H1 (cell line): ENCODE measurements around the gene DLG5. TPM values are rescaled to one million over a fixed set of nuclear protein-coding genes. Genes with fewer than 3 reads are reported as not detected.

Experiments used
- CTCF ChIA-PET: fragments of 300-600 bp; sonication (Branson Sonifier 250); formaldehyde crosslinking; loops from one replicate; lab custom pipeline; 2021; ENCODE audit not compliant: partially characterized antibody; lab: Charles Lee
- POLR2A ChIA-PET: fragments of 300-600 bp; sonication (Branson Sonifier 250); formaldehyde crosslinking; loops from one replicate; lab custom pipeline; 2021; ENCODE audit warnings: inconsistent platforms; ENCODE audit not compliant: partially characterized antibody; lab: Charles Lee
- DNase-seq, 2 experiments: peaks; one replicate each; pipeline versions ENCODE4 v3.0.0 to v3.0.0-alpha.2; 2010 to 2022; ENCODE audit warnings: low spot score in 2 of 2, low read depth in 1 of 2, mixed read lengths in 1 of 2
- FAIRE-seq: peaks from 2 replicates; lab custom pipeline; 2011; peaks lifted over from hg19 to GRCh38; lab: Jason Lieb, UNC
- H2AFZ ChIP-seq: 2 replicates; pipeline ENCODE4 v1.8.1; 2012; ENCODE audit warnings: low read length, inconsistent platforms
- H2AK5ac ChIP-seq: 2 replicates; pipeline ENCODE4 v1.6.1; 2013; ENCODE audit warnings: low read depth, low read length
- H2BK120ac ChIP-seq: replicated peaks from 2 replicates; pipeline ENCODE3; 2013; ENCODE audit warnings: low read depth, low read length, inconsistent platforms
- H2BK12ac ChIP-seq: 2 replicates; pipeline ENCODE4 v1.6.1; 2013; ENCODE audit warnings: low read depth, low read length
- H2BK15ac ChIP-seq: 2 replicates; pipeline ENCODE4 v1.6.1; 2013; ENCODE audit warnings: low read length
- H2BK20ac ChIP-seq: 2 replicates; pipeline ENCODE4 v1.6.1; 2013; ENCODE audit warnings: low read length
- H2BK5ac ChIP-seq: 2 replicates; pipeline ENCODE4 v1.6.1; 2013; ENCODE audit warnings: low read depth, low read length
- H3K14ac ChIP-seq: 2 replicates; pipeline ENCODE4 v1.6.1; 2013; ENCODE audit warnings: inconsistent platforms; ENCODE audit not compliant: insufficient read length
- H3K18ac ChIP-seq: 2 replicates; pipeline ENCODE4 v1.6.1; 2013; ENCODE audit warnings: low read length; ENCODE audit errors: extremely low read depth
- H3K23ac ChIP-seq: 2 replicates; pipeline ENCODE4 v1.6.1; 2013; ENCODE audit warnings: inconsistent platforms; ENCODE audit not compliant: insufficient read length
- H3K23me2 ChIP-seq: 2 replicates; pipeline ENCODE4 v1.6.1; 2013; ENCODE audit warnings: low read depth, low read length
- H3K27ac ChIP-seq: 2 replicates; pipeline ENCODE4 v1.6.1; 2011; ENCODE audit warnings: low read depth, low read length, inconsistent platforms
- H3K27me3 ChIP-seq, 4 experiments: replicated peaks in 1 of 4; 1 replicate in 1 of 4; 2 replicates in 3 of 4; pipeline versions ENCODE4 v1.6.1 to v1.8.1; 2011 to 2013; ENCODE audit warnings: low read length in 3 of 4, mild to moderate bottlenecking in 3 of 4, inconsistent platforms in 2 of 4, mixed read lengths in 2 of 4, moderate library complexity in 1 of 4; ENCODE audit not compliant: control insufficient read depth in 3 of 4, insufficient read depth in 3 of 4; ENCODE audit errors: extremely low read depth in 1 of 4
- H3K36me3 ChIP-seq, 4 experiments: 2 replicates each; pipeline versions ENCODE4 v1.6.1 to v1.8.1; 2011 to 2013; ENCODE audit warnings: mild to moderate bottlenecking in 4 of 4, low read length in 3 of 4, moderate library complexity in 2 of 4, control low read depth in 1 of 4, inconsistent platforms in 1 of 4; ENCODE audit not compliant: insufficient read depth in 4 of 4, control insufficient read depth in 2 of 4
- H3K4ac ChIP-seq: replicated peaks from 2 replicates; pipeline ENCODE3; 2013; ENCODE audit warnings: low read length, low read depth, mixed read lengths, inconsistent platforms; ENCODE audit not compliant: insufficient read length
- H3K4me1 ChIP-seq, 4 experiments: replicated peaks in 1 of 4; 1 replicate in 1 of 4; 2 replicates in 3 of 4; pipeline versions ENCODE4 v1.6.1 to v1.8.1; 2011 to 2013; ENCODE audit warnings: low read length in 3 of 4, inconsistent platforms in 2 of 4, mixed read lengths in 1 of 4; ENCODE audit not compliant: insufficient read depth in 4 of 4, control insufficient read depth in 3 of 4
- H3K4me2 ChIP-seq, 2 experiments: 2 replicates each; pipeline versions ENCODE4 v1.6.1 to v1.8.1; 2011 to 2013; ENCODE audit warnings: low read depth in 2 of 2, low read length in 2 of 2, control low read depth in 1 of 2, inconsistent platforms in 1 of 2, mild to moderate bottlenecking in 1 of 2; ENCODE audit not compliant: insufficient read depth in 1 of 2
- H3K4me3 ChIP-seq, 4 experiments: fragments of 200-600, 300-600 bp in 1 of 4; sonication (generic), shearing (Covaris generic), sonication (Bioruptor Twin) in 1 of 4; 2 replicates each; pipeline versions ENCODE4 v1.5.1 to v1.8.1; 2011 to 2016; ENCODE audit warnings: low read length in 4 of 4, low read depth in 3 of 4, control low read depth in 2 of 4, inconsistent platforms in 2 of 4, mild to moderate bottlenecking in 2 of 4, mixed read lengths in 1 of 4, moderate library complexity in 1 of 4; ENCODE audit not compliant: insufficient read depth in 2 of 4; ENCODE audit errors: extremely low read depth in 1 of 4
- H3K56ac ChIP-seq: replicated peaks from 2 replicates; pipeline ENCODE3; 2013; ENCODE audit warnings: low read depth, mild to moderate bottlenecking, mixed read lengths, low read length, inconsistent platforms; ENCODE audit not compliant: insufficient read length
- H3K79me1 ChIP-seq: 2 replicates; pipeline ENCODE4 v1.6.1; 2013; ENCODE audit warnings: low read depth, low read length, control low read depth
- H3K79me2 ChIP-seq, 2 experiments: 2 replicates each; pipeline versions ENCODE4 v1.6.1 to v1.8.1; 2012 to 2013; ENCODE audit warnings: low read length in 2 of 2, mild to moderate bottlenecking in 2 of 2, inconsistent platforms in 1 of 2; ENCODE audit not compliant: insufficient read depth in 2 of 2, control insufficient read depth in 1 of 2
- H3K9ac ChIP-seq, 4 experiments: replicated peaks in 1 of 4; 1 replicate in 1 of 4; 2 replicates in 3 of 4; pipeline versions ENCODE4 v1.6.1 to v1.8.1; 2011 to 2013; ENCODE audit warnings: low read depth in 3 of 4, low read length in 3 of 4, control low read depth in 2 of 4, mild to moderate bottlenecking in 2 of 4, moderate library complexity in 2 of 4, inconsistent platforms in 1 of 4; ENCODE audit errors: extremely low read depth in 1 of 4
- H3K9me3 ChIP-seq, 2 experiments: 2 replicates each; pipeline versions ENCODE4 v1.6.1 to v1.8.1; 2012 to 2013; ENCODE audit warnings: mild to moderate bottlenecking in 2 of 2, moderate library complexity in 2 of 2, control low read depth in 1 of 2, inconsistent platforms in 1 of 2, low read depth in 1 of 2, low read length in 1 of 2, mixed read lengths in 1 of 2; ENCODE audit not compliant: insufficient read depth in 2 of 2
- H4K20me1 ChIP-seq, 2 experiments: replicated peaks in 1 of 2; 2 replicates each; pipeline versions ENCODE3 to v1.8.1; 2011 to 2013; ENCODE audit warnings: inconsistent platforms in 2 of 2, low read length in 2 of 2, mild to moderate bottlenecking in 1 of 2; ENCODE audit not compliant: insufficient read depth in 2 of 2, control insufficient read depth in 1 of 2
- H4K5ac ChIP-seq: 2 replicates; pipeline ENCODE4 v1.6.1; 2013; ENCODE audit warnings: low read length, low read depth, mixed read lengths, inconsistent platforms; ENCODE audit not compliant: insufficient read length
- H4K8ac ChIP-seq: 2 replicates; pipeline ENCODE4 v1.8.0; 2013; ENCODE audit warnings: mild to moderate bottlenecking, moderate library complexity, low read length, inconsistent platforms; ENCODE audit not compliant: insufficient read depth; ENCODE audit errors: extremely low read depth
- H4K91ac ChIP-seq: replicated peaks from 2 replicates; pipeline ENCODE3; 2013; ENCODE audit warnings: low read length, mixed read lengths, inconsistent platforms; ENCODE audit not compliant: insufficient read length
- BACH1 ChIP-seq: IDR thresholded peaks from 2 replicates; pipeline ENCODE4 v1.6.1; 2012; ENCODE audit warnings: low read length, improper control_type of control experiment
- CEBPB ChIP-seq: IDR thresholded peaks from 2 replicates; pipeline ENCODE4 v1.6.1; 2012; ENCODE audit warnings: low read depth, low read length
- FOSL1 ChIP-seq: IDR thresholded peaks from 2 replicates; pipeline ENCODE4 v1.6.1; 2011; ENCODE audit warnings: mild to moderate bottlenecking, low read depth, low read length, moderate library complexity; ENCODE audit not compliant: insufficient read depth
- HDAC6 ChIP-seq: IDR thresholded peaks from one replicate; pipeline ENCODE4 v1.7.1; 2012; ENCODE audit warnings: low read depth, mild to moderate bottlenecking, inconsistent platforms, low read length, moderate library complexity
- MAFK ChIP-seq: IDR thresholded peaks from 2 replicates; pipeline ENCODE4 v1.6.1; 2012; ENCODE audit warnings: low read depth, mild to moderate bottlenecking, improper control_type of control experiment, low read length
- NRF1 ChIP-seq: IDR thresholded peaks from 2 replicates; pipeline ENCODE4 v1.6.1; 2011; ENCODE audit warnings: mild to moderate bottlenecking, low read depth, low read length, improper control_type of control experiment
- RNF2 ChIP-seq: fragments of 200-900, 300-1000 bp; sonication (generic); IDR thresholded peaks from 2 replicates; pipeline ENCODE4 v1.7.1; 2016; ENCODE audit warnings: borderline replicate concordance, low read depth, mild to moderate bottlenecking, antibody characterized with exemption, low read length; ENCODE audit not compliant: poor library complexity, severe bottlenecking; ENCODE audit errors: missing control alignments
- SAP30 ChIP-seq: fragments of 300-600 bp; sonication (generic); IDR thresholded peaks from 2 replicates; pipeline ENCODE4 v1.7.1; 2012; ENCODE audit warnings: low read length, moderate library complexity, mild to moderate bottlenecking, inconsistent platforms; ENCODE audit not compliant: insufficient read depth, insufficient replicate concordance
- SP2 ChIP-seq: IDR thresholded peaks from 2 replicates; pipeline ENCODE4 v1.6.1; 2012; ENCODE audit warnings: mild to moderate bottlenecking, low read length, inconsistent platforms
- SUZ12 ChIP-seq: fragments of 200-600 bp; sonication (generic); IDR thresholded peaks from 2 replicates; pipeline ENCODE4 v1.6.1; 2012; ENCODE audit warnings: mild to moderate bottlenecking, inconsistent platforms, low read length, moderate library complexity, mixed read lengths
- USF2 ChIP-seq: IDR thresholded peaks from 2 replicates; pipeline ENCODE4 v1.6.1; 2011; ENCODE audit warnings: low read length, improper control_type of control experiment
- WGBS, 2 experiments: shearing (Covaris generic) in 1 of 2; methylation state at CpG; one replicate each; pipeline versions ENCODE4 v1.1.6 to v1.1.7; 2013 to 2015; ENCODE audit warnings: low lambda C conversion rate in 2 of 2, mixed read lengths in 2 of 2, inconsistent platforms in 1 of 2, low coverage in 1 of 2, missing lambda C conversion rate in 1 of 2; ENCODE audit not compliant: insufficient replicate concordance in 2 of 2, insufficient coverage in 1 of 2, insufficient read length in 1 of 2; ENCODE audit errors: extremely low coverage in 1 of 2, missing lambda C conversion rate in 1 of 2; 5-methylcytosine and 5-hydroxymethylcytosine counted together
- polyA plus RNA-seq, 7 experiments: library from polyadenylated mRNA; depleted of rRNA in 3 of 7; stranded (reverse) in 5 of 7; unstranded in 2 of 7; fragments of >200 nt in 5 of 7; fragments of 200-250 nt in 2 of 7; gene quantifications; 1 replicate in 5 of 7; 2 replicates in 1 of 7; 4 replicates in 1 of 7; pipeline versions ENCODE4 v1.2.1 to v1.2.3, GENCODE V29; 2011 to 2013; ENCODE audit warnings: missing spikeins in 2 of 7, mixed read lengths in 2 of 7
- total RNA-seq: library from RNA; stranded (reverse); fragmentation: NEBNext Ultra II Directional; extraction: Animal tissue kit (Norgen Biotek cat#: 25700); gene quantifications from 2 replicates; pipeline ENCODE4 v1.2.1, GENCODE V29; 2021

DLG5 gene
- total and polyA plus RNA-seq, 2 of the 8 experiments (the other 6 are each of a cell fraction or from before 2014, with no cell fraction given): 15.6 to 71.4 TPM

GRCh38 chr10:77819210-77820112 is 107.1 kb downstream of the DLG5 start:
- Histone ChIP-seq H4K91ac (no peak overlapping the region), H3K79me2 (no peaks in the 10 kb centered on the region), H3K4me2 (no peak overlapping the region), H3K14ac (no peak overlapping the region), H3K56ac (no peak overlapping the region), H2BK20ac (no peak overlapping the region), H3K4me1 (no peaks in the 10 kb centered on the region), H3K4me3 (no peak overlapping the region), H3K18ac (no peak overlapping the region), H2AFZ (no peak overlapping the region), H2BK15ac (no peak overlapping the region), H4K20me1 (peaks cover 0 to 1% of the 10 kb centered on the region in 2 experiments), H4K8ac (no peak overlapping the region), H3K9me3 (no peaks in the 10 kb centered on the region), H2BK5ac (no peak overlapping the region), H3K27me3 (no peaks in the 10 kb centered on the region), H2AK5ac (no peak overlapping the region), H3K23ac (no peak overlapping the region), H3K4ac (no peak overlapping the region), H3K79me1 (no peaks in the 10 kb centered on the region), H3K27ac (no peak overlapping the region), H2BK12ac (no peak overlapping the region), H4K5ac (no peak overlapping the region), H3K36me3 (peaks cover 14 to 41% (median 34%) of the 10 kb centered on the region in 4 experiments; a peak in 7 of 8 replicates), H3K23me2 (no peaks in the 10 kb centered on the region), H3K9ac (no peak overlapping the region), H2BK120ac (no peak overlapping the region)
- POLR2A ChIA-PET: no interaction called here
- CTCF ChIA-PET: interaction anchor here (1.0 to 3.2 kb wide), 7 partner anchors 10 to 156 kb away, joined by 4 to 16 read pairs (median 4); no protein-coding TSS in a partner anchor
- DNase-seq (no peak), FAIRE-seq (no peak)
- TF ChIP-seq SUZ12 (no peak), BACH1 (no peak), USF2 (no peak), RNF2 (no peak), HDAC6 (no peak), SAP30 (no peak), FOSL1 (no peak), MAFK (no peak), NRF1 (no peak), CEBPB (no peak), SP2 (no peak)
- WGBS, 2 experiments: 95% methylated on average over 19 of the region's 20 CpGs; no CpG with 5 or more reads in 1 of the 2 experiments
